Upper lobe of left lung (tissue), 6 donors: Measurements from ENCODE around the gene SLC25A15. TPM values are rescaled to one million over a fixed set of nuclear protein-coding genes. Genes with fewer than 3 reads are reported as not detected.

Experiments
- ATAC-seq, 2 donors: fragments of 200-7000 bp; cut with Tn5 transposase; one replicate each; pipeline ENCODE4 v1.9.1; 2022; ENCODE audit warnings: mild to moderate bottlenecking in 2 of 2, moderate library complexity in 2 of 2; ENCODE audit not compliant: low FRiP score in 2 of 2
- DNase-seq, 2 donors: peaks; one replicate each; pipeline ENCODE4 v3.0.0-alpha.2; 2019 to 2020
- H3K27ac ChIP-seq, 4 donors: fragments of 200-600 bp; sonication (generic); one replicate each; pipeline ENCODE4 v1.5.1; 2016 to 2019
- H3K27me3 ChIP-seq, 4 donors: fragments of 200-600 bp; sonication (generic); one replicate each; pipeline ENCODE4 v1.5.1; 2017 to 2019
- H3K36me3 ChIP-seq, 4 donors: fragments of 200-600 bp; sonication (generic); one replicate each; pipeline ENCODE4 v1.5.1; 2016 to 2019
- H3K4me1 ChIP-seq, 4 donors: fragments of 200-600 bp; sonication (generic); one replicate each; pipeline ENCODE4 v1.5.1; 2018 to 2019
- H3K4me3 ChIP-seq, 4 donors: fragments of 200-600 bp; sonication (generic); one replicate each; pipeline ENCODE4 v1.5.1; 2017 to 2019; ENCODE audit warnings: mild to moderate bottlenecking in 2 of 4, moderate library complexity in 1 of 4
- H3K9me3 ChIP-seq, 4 donors: fragments of 200-600 bp; sonication (generic); one replicate each; pipeline ENCODE4 v1.5.1; 2018 to 2019
- CTCF ChIP-seq, 6 experiments: fragments of 450-650 bp in 4 of 6; fragments of 200-600 bp in 2 of 6; sonication (generic) in 2 of 6; IDR thresholded peaks; one replicate each; pipeline ENCODE4 v1.5.1; 2016 to 2019; ENCODE audit warnings: antibody characterized with exemption in 6 of 6
- EP300 ChIP-seq, 4 donors: sonication (generic); formaldehyde crosslinking; IDR thresholded peaks; one replicate each; pipeline ENCODE4 v1.5.1; 2017; ENCODE audit warnings: antibody characterized with exemption in 4 of 4, control low read depth in 2 of 4
- POLR2A ChIP-seq, 4 donors: fragments of 450-650 bp; IDR thresholded peaks; one replicate each; pipeline ENCODE4 v1.5.1; 2016 to 2017; ENCODE audit warnings: antibody characterized with exemption in 4 of 4, mild to moderate bottlenecking in 2 of 4
- POLR2AphosphoS5 ChIP-seq, 2 donors: sonication (generic); formaldehyde crosslinking; IDR thresholded peaks; one replicate each; pipeline ENCODE4 v1.5.1; 2017; ENCODE audit warnings: antibody characterized with exemption in 2 of 2
- WGBS, 2 donors: methylation state at CpG; one replicate each; pipeline ENCODE4 v1.1.5; 2017 to 2018; 5-methylcytosine and 5-hydroxymethylcytosine counted together
- total RNA-seq, 6 donors: library from RNA; depleted of rRNA in 4 of 6; stranded (reverse); fragments of >200 nt in 4 of 6; gene quantifications; one replicate each; pipeline versions ENCODE4 v1.1.0 to v1.2.1, GENCODE V29; 2016 to 2021
- donor health status: DM: no; HTN: no; CAD: no; lungs with moderate emphysema.
- donor health status: DM: no; HTN: yes; CAD: no; lungs with severe emphysema.

SLC25A15 gene
- total RNA-seq, 6 donors from 2014 or later = 4.7 to 9.9 (median 5.8) TPM; not detected in 1

GRCh38 chr13:40809471-40809870 lies 20.1 kb downstream of the SLC25A15 start:
- Histone ChIP-seq H3K9me3 (no peaks in the 10 kb centered on the region), H3K27ac (no peak overlapping the region), H3K4me1 (no peaks in the 10 kb centered on the region), H3K4me3 (no peak overlapping the region), H3K36me3 (peaks cover 0 to 44% (median 1%) of the 10 kb centered on the region in 4 donors), H3K27me3 (no peaks in the 10 kb centered on the region)
- DNase-seq (no peak), ATAC-seq (no peak)
- 93 to 94% methylated on average over 5 of the region's 5 CpGs for WGBS, 2 donors
- TF ChIP-seq POLR2AphosphoS5 (IDR thresholded peaks at IDR 0.05) (no peak), CTCF (IDR thresholded peaks at IDR 0.05) (no peak), POLR2A (IDR thresholded peaks at IDR 0.05) (no peak), EP300 (IDR thresholded peaks at IDR 0.05) (no peak)

- TF ChIP-seq POLR2A (IDR thresholded peaks at IDR 0.05) (no peak), EP300 (IDR thresholded peaks at IDR 0.05) (no peak), POLR2AphosphoS5 (IDR thresholded peaks at IDR 0.05) (no peak), CTCF (IDR thresholded peaks at IDR 0.05) (no peak)
- WGBS, 2 donors = 67 to 78% methylated on average over 4 of the region's 4 CpGs
- no peaks in the 10 kb centered on the region for H3K27me3 ChIP-seq
- no peaks in the 10 kb centered on the region for H3K4me1 ChIP-seq
- DNase-seq = no peak
- H3K27ac ChIP-seq = no peak overlapping the region
- H3K4me3 ChIP-seq = no peak overlapping the region
- peaks cover 0 to 26% (median 0%) of the 10 kb centered on the region in 4 donors for H3K36me3 ChIP-seq
- H3K9me3 ChIP-seq = no peaks in the 10 kb centered on the region
- no peak for ATAC-seq
These were observed 22.7 kb downstream of the SLC25A15 start for GRCh38 chr13:40812102-40812501.

GRCh38 chr13:40812724-40813445 lies 23.5 kb downstream of the SLC25A15 start:
- DNase-seq = peak in 1 of 2 donors; percentile 22
- TF ChIP-seq POLR2A (IDR thresholded peaks at IDR 0.05) = no peak
- TF ChIP-seq CTCF (IDR thresholded peaks at IDR 0.05) = no peak
- TF ChIP-seq EP300 (IDR thresholded peaks at IDR 0.05) = no peak
- no peak for TF ChIP-seq POLR2AphosphoS5 (IDR thresholded peaks at IDR 0.05)
- H3K9me3 ChIP-seq = no peaks in the 10 kb centered on the region
- no peaks in the 10 kb centered on the region for H3K4me1 ChIP-seq
- 88 to 91% methylated on average over 4 of the region's 6 CpGs for WGBS, 2 donors
- H3K4me3 ChIP-seq = no peak overlapping the region
- no peak for ATAC-seq
- peaks cover 0 to 20% (median 0%) of the 10 kb centered on the region in 4 donors for H3K36me3 ChIP-seq
- no peak overlapping the region for H3K27ac ChIP-seq
- no peaks in the 10 kb centered on the region for H3K27me3 ChIP-seq

GRCh38 chr13:40813667-40814454 lies 24.4 kb downstream of the SLC25A15 start:
- TF ChIP-seq CTCF (IDR thresholded peaks at IDR 0.05) = peak in 5 of 6 experiments; percentile 31 to 58 (median 45)
- no peak for TF ChIP-seq POLR2A (IDR thresholded peaks at IDR 0.05)
- WGBS, 2 donors = 66 to 68% methylated on average over 5 to 7 of the region's 7 CpGs
- Histone ChIP-seq H3K4me3 (no peak overlapping the region), H3K36me3 (peaks cover 0 to 20% (median 0%) of the 10 kb centered on the region in 4 donors), H3K27me3 (no peaks in the 10 kb centered on the region), H3K4me1 (no peaks in the 10 kb centered on the region), H3K27ac (no peak overlapping the region), H3K9me3 (no peaks in the 10 kb centered on the region)
- peak; percentile 53 to 62 for ATAC-seq
- peak in 1 of 2 donors; percentile 38 for DNase-seq
